GM19395 (cell line): ENCODE data around the gene AGAP1.

Experiments
- ATAC-seq: cut with Tn5 transposase; IDR thresholded peaks from one replicate; pipeline ENCODE4 v1.9.1; 2021; ENCODE audit warnings: mild to moderate bottlenecking, moderate library complexity; ENCODE audit not compliant: unreplicated experiment

AGAP1 gene

GRCh38 chr2:235530735-235531134 is 36.9 kb downstream of the AGAP1 start:
- no peak for ATAC-seq

GRCh38 chr2:235532307-235532706 is 38.5 kb downstream of the AGAP1 start:
- no peak for ATAC-seq

GRCh38 chr2:235533198-235533597 is 39.4 kb downstream of the AGAP1 start:
- no peak for ATAC-seq

GRCh38 chr2:235533616-235534385 is 40.0 kb downstream of the AGAP1 start:
- no peak for ATAC-seq

- no peak for ATAC-seq
Observed at GRCh38 chr2:235534678-235535422, 41.0 kb downstream of the AGAP1 start.

- no peak for ATAC-seq
Observed at GRCh38 chr2:235535423-235536130, 41.7 kb downstream of the AGAP1 start.

- ATAC-seq: no peak
Observed at GRCh38 chr2:235536711-235537110, 42.9 kb downstream of the AGAP1 start.

GRCh38 chr2:235537186-235537585 is 43.3 kb downstream of the AGAP1 start:
- ATAC-seq: no peak

- ATAC-seq: no peak
Observed at GRCh38 chr2:235537587-235537986, 43.7 kb downstream of the AGAP1 start.

GRCh38 chr2:235538144-235538639 is 44.3 kb downstream of the AGAP1 start:
- no peak for ATAC-seq

GRCh38 chr2:235538981-235539380 is 45.1 kb downstream of the AGAP1 start:
- ATAC-seq: no peak

- no peak for ATAC-seq
Observed at GRCh38 chr2:235539773-235540172, 45.9 kb downstream of the AGAP1 start.

- no peak for ATAC-seq
Observed at GRCh38 chr2:235541016-235541415, 47.2 kb downstream of the AGAP1 start.

GRCh38 chr2:235541838-235542549 is 48.2 kb downstream of the AGAP1 start:
- ATAC-seq: no peak

- no peak for ATAC-seq
Observed at GRCh38 chr2:235542733-235543127, 48.9 kb downstream of the AGAP1 start.

GRCh38 chr2:235543128-235543750 is 49.4 kb downstream of the AGAP1 start:
- no peak for ATAC-seq

GRCh38 chr2:235543851-235544688 is 50.2 kb downstream of the AGAP1 start:
- ATAC-seq: no peak

GRCh38 chr2:235544689-235544969 is 50.8 kb downstream of the AGAP1 start:
- no peak for ATAC-seq

GRCh38 chr2:235545339-235546150 is 51.7 kb downstream of the AGAP1 start:
- ATAC-seq: no peak
